MM.1S (cell line): Measurements from ENCODE around the gene RNF14.

Experiments
- DNase-seq: peaks from one replicate; pipeline ENCODE4 v3.0.0-alpha.2; 2015
- H2AFZ ChIP-seq: fragments of 300-600 bp; sonication (generic); 2 replicates; pipeline ENCODE4 v1.6.0; 2016; ENCODE audit warnings: antibody characterized with exemption, low read length
- H3F3A ChIP-seq: fragments of 300-600 bp; sonication (generic); 2 replicates; pipeline ENCODE4 v1.6.1; 2016; ENCODE audit warnings: mild to moderate bottlenecking, antibody characterized with exemption, low read length, moderate library complexity, mixed read lengths; ENCODE audit not compliant: insufficient read depth
- H3K27ac ChIP-seq: fragments of 300-600 bp; sonication (generic); 2 replicates; pipeline ENCODE4 v1.5.1; 2016; ENCODE audit warnings: mild to moderate bottlenecking, low read length
- H3K27me3 ChIP-seq: fragments of 300-600 bp; sonication (generic); replicated peaks from 2 replicates; pipeline ENCODE4 v1.6.0; 2016; ENCODE audit warnings: low read length; ENCODE audit not compliant: insufficient read depth
- H3K36me3 ChIP-seq: fragments of 300-600 bp; sonication (generic); replicated peaks from 2 replicates; pipeline ENCODE4 v1.6.1; 2016; ENCODE audit warnings: mild to moderate bottlenecking, low read length, mixed read lengths; ENCODE audit not compliant: insufficient read depth
- H3K4me1 ChIP-seq: fragments of 300-600 bp; sonication (generic); 2 replicates; pipeline ENCODE4 v1.6.1; 2016; ENCODE audit warnings: low read length, mixed read lengths
- H3K4me2 ChIP-seq: fragments of 300-600 bp; sonication (generic); 2 replicates; pipeline ENCODE4 v1.6.0; 2016; ENCODE audit warnings: low read depth, low read length
- H3K4me3 ChIP-seq: fragments of 300-600 bp; sonication (generic); 2 replicates; pipeline ENCODE4 v1.5.1; 2016; ENCODE audit warnings: low read length, mixed read lengths
- H3K79me2 ChIP-seq: fragments of 300-600 bp; sonication (generic); 2 replicates; pipeline ENCODE4 v1.6.1; 2016; ENCODE audit warnings: mixed run types, low read length, mixed read lengths
- H3K9ac ChIP-seq: fragments of 300-600 bp; sonication (generic); 2 replicates; pipeline ENCODE4 v1.6.1; 2016; ENCODE audit warnings: low read length, mixed read lengths
- H3K9me2 ChIP-seq: fragments of 300-600 bp; sonication (generic); replicated peaks from 2 replicates; pipeline ENCODE4 v1.6.1; 2016; ENCODE audit warnings: mild to moderate bottlenecking, low read length, mixed read lengths; ENCODE audit not compliant: insufficient read depth
- H3K9me3 ChIP-seq: fragments of 300-600 bp; sonication (generic); replicated peaks from 2 replicates; pipeline ENCODE4 v1.6.1; 2016; ENCODE audit warnings: mild to moderate bottlenecking, low read length, mixed read lengths; ENCODE audit not compliant: insufficient read depth
- H4K20me1 ChIP-seq: fragments of 300-600 bp; sonication (generic); 2 replicates; pipeline ENCODE4 v1.6.1; 2016; ENCODE audit warnings: mild to moderate bottlenecking, low read length, moderate library complexity, mixed read lengths; ENCODE audit not compliant: insufficient read depth
- CTCF ChIP-seq: fragments of 300-600 bp; sonication (generic); IDR thresholded peaks from 2 replicates; pipeline ENCODE4 v1.5.1; 2016; ENCODE audit warnings: antibody characterized with exemption, low read length, mixed read lengths
- EZH2 ChIP-seq: fragments of 300-600 bp; sonication (generic); optimal IDR thresholded peaks from 2 replicates; pipeline ENCODE3; 2017; ENCODE audit warnings: low read depth, mild to moderate bottlenecking, antibody characterized with exemption, low read length, mixed read lengths
- EZH2phosphoT487 ChIP-seq: fragments of 300-600 bp; sonication (generic); IDR thresholded peaks from 2 replicates; pipeline ENCODE4 v1.6.1; 2018; ENCODE audit warnings: antibody characterized with exemption, low read length

Gene RNF14

GRCh38 chr5:141994511-141995136 lies 25.7 kb downstream of the RNF14 start:
- no peaks in the 10 kb centered on the region for H3K36me3 ChIP-seq
- H3K27ac ChIP-seq, result no peak overlapping the region
- no peaks in the 10 kb centered on the region for H3K9me3 ChIP-seq
- DNase-seq, result no peak
- 0 out of 2 replicates have a peak, but pooled peaks cover 2% of the 10 kb centered on the region for H3K4me1 ChIP-seq
- H3K4me2 ChIP-seq, result no peak overlapping the region
- no peaks in the 10 kb centered on the region for H3F3A ChIP-seq
- no peak overlapping the region for H2AFZ ChIP-seq
- H3K9ac ChIP-seq, result no peak overlapping the region
- H3K27me3 ChIP-seq, result no peaks in the 10 kb centered on the region
- H3K9me2 ChIP-seq, result no peaks in the 10 kb centered on the region
- no peaks in the 10 kb centered on the region for H4K20me1 ChIP-seq
- H3K79me2 ChIP-seq, result no peaks in the 10 kb centered on the region
- no peak for TF ChIP-seq CTCF
- H3K4me3 ChIP-seq, result no peak overlapping the region

- no peak for TF ChIP-seq EZH2
- no peak for TF ChIP-seq EZH2phosphoT487
- TF ChIP-seq CTCF, result no peak
- 0 out of 2 replicates have a peak, but pooled peaks cover 2% of the 10 kb centered on the region for H3K4me1 ChIP-seq
- no peaks in the 10 kb centered on the region for H4K20me1 ChIP-seq
- no peak overlapping the region for H3K4me3 ChIP-seq
- no peak overlapping the region for H2AFZ ChIP-seq
- DNase-seq, result no peak
- H3K9ac ChIP-seq, result no peak overlapping the region
- no peaks in the 10 kb centered on the region for H3K9me3 ChIP-seq
- H3K9me2 ChIP-seq, result no peaks in the 10 kb centered on the region
- H3K27ac ChIP-seq, result no peak overlapping the region
- H3K27me3 ChIP-seq, result no peaks in the 10 kb centered on the region
- H3K36me3 ChIP-seq, result no peaks in the 10 kb centered on the region
- no peaks in the 10 kb centered on the region for H3K79me2 ChIP-seq
- H3K4me2 ChIP-seq, result no peak overlapping the region
- peaks cover 4% of the 10 kb centered on the region for H3F3A ChIP-seq
Observed at GRCh38 chr5:141995656-141996055, 26.8 kb downstream of the RNF14 start.

GRCh38 chr5:141997358-141997960 lies 28.6 kb downstream of the RNF14 start:
- TF ChIP-seq CTCF, result no peak
- TF ChIP-seq EZH2phosphoT487, result no peak
- no peak for TF ChIP-seq EZH2

More at GRCh38 chr5:141997358-141997960, 28.6 kb downstream of the RNF14 start:
- H3K4me2 ChIP-seq, result no peak overlapping the region
- DNase-seq, result no peak
- H3K27ac ChIP-seq, result no peak overlapping the region
- H3K79me2 ChIP-seq, result no peaks in the 10 kb centered on the region
- H3K9me3 ChIP-seq, result no peaks in the 10 kb centered on the region
- peaks cover 6% of the 10 kb centered on the region; the same call in 1 of the 2 replicates for H3K36me3 ChIP-seq
- H3K9me2 ChIP-seq, result no peaks in the 10 kb centered on the region
- peaks cover 19% of the 10 kb centered on the region for H3F3A ChIP-seq
- no peak overlapping the region for H3K9ac ChIP-seq
- 0 out of 2 replicates have a peak, but pooled peaks cover 2% of the 10 kb centered on the region for H3K4me1 ChIP-seq
- no peaks in the 10 kb centered on the region for H4K20me1 ChIP-seq
- H3K27me3 ChIP-seq, result no peaks in the 10 kb centered on the region
- no peak overlapping the region for H2AFZ ChIP-seq
- no peak overlapping the region for H3K4me3 ChIP-seq
